EH (cell line): ENCODE results near the gene RAB8A.
"Not testable (repeated sequence)": the region's sequence is repeated elsewhere in the genome, so short reads cannot be mapped to it uniquely, and the experiment has no call there.

Source experiments
- DNase-seq: peaks from one replicate; pipeline ENCODE4 v3.0.0-alpha.2; 2015; ENCODE audit warnings: low read depth

The RAB8A gene

GRCh38 chr19:16078759-16079707 is 32.7 kb upstream of the RAB8A start:
- DNase-seq, result peak; percentile 99

- peak; percentile 13 for DNase-seq
These were observed 27.5 kb upstream of the RAB8A start for GRCh38 chr19:16084067-16084685.

- DNase-seq, result peak; percentile 58
These were observed 26.6 kb upstream of the RAB8A start for GRCh38 chr19:16085115-16085514.

- not testable (repeated sequence) for DNase-seq
These were observed 24.3 kb upstream of the RAB8A start for GRCh38 chr19:16087404-16087803.

- DNase-seq, result peak; percentile 23
These were observed 23.7 kb upstream of the RAB8A start for GRCh38 chr19:16087940-16088339.

GRCh38 chr19:16088351-16089009 is 23.2 kb upstream of the RAB8A start:
- DNase-seq, result peak; percentile 14

GRCh38 chr19:16089010-16089846 is 22.5 kb upstream of the RAB8A start:
- peak; percentile 20 for DNase-seq

- peak; percentile 26 for DNase-seq
These were observed 19.9 kb upstream of the RAB8A start for GRCh38 chr19:16091546-16092475.

GRCh38 chr19:16094360-16095070 is 17.2 kb upstream of the RAB8A start:
- DNase-seq, result peak; percentile 76

- no peak for DNase-seq
These were observed 16.6 kb upstream of the RAB8A start for GRCh38 chr19:16095071-16095571.

- DNase-seq, result peak; percentile 35
These were observed 15.3 kb upstream of the RAB8A start for GRCh38 chr19:16096280-16096855.

GRCh38 chr19:16098416-16098768 is 13.3 kb upstream of the RAB8A start:
- DNase-seq, result no peak

- no peak for DNase-seq
These were observed 12.9 kb upstream of the RAB8A start for GRCh38 chr19:16098821-16099220.

GRCh38 chr19:16099314-16099965 is 12.2 kb upstream of the RAB8A start:
- DNase-seq, result peak; percentile 48

- DNase-seq, result no peak
These were observed 11.2 kb upstream of the RAB8A start for GRCh38 chr19:16100524-16100923.

GRCh38 chr19:16104722-16105121 is 7.0 kb upstream of the RAB8A start:
- peak; percentile 27 for DNase-seq

GRCh38 chr19:16106121-16106520 is 5.6 kb upstream of the RAB8A start:
- peak; percentile 62 for DNase-seq

- no peak for DNase-seq
These were observed 442 bp downstream of the RAB8A start for GRCh38 chr19:16111909-16112752.
